SW480 (cell line): ENCODE measurements around the gene NR1H4.
"Not testable (repeated sequence)": the region's sequence is repeated elsewhere in the genome, so short reads cannot be mapped to it uniquely, and the experiment has no call there.

Source experiments
- DNase-seq: peaks from one replicate; pipeline ENCODE4 v3.0.0-alpha.2; 2016; ENCODE audit warnings: low spot score

NR1H4 gene

GRCh38 chr12:100473716-100474150 is at the start of gene NR1H4:
TSS of gene NR1H4 (plus strand) at chr12:100473866. CDS start at chr12:100493324, 19,458 bp downstream.
- DNase-seq: no peak

GRCh38 chr12:100426145-100426544 is 47.5 kb upstream of the NR1H4 start:
- DNase-seq: no peak

- no peak for DNase-seq
Observed at GRCh38 chr12:100427078-100427477, 46.6 kb upstream of the NR1H4 start.

- DNase-seq: not testable (repeated sequence)
Observed at GRCh38 chr12:100430251-100430650, 43.4 kb upstream of the NR1H4 start.

GRCh38 chr12:100433701-100434100 is 40.0 kb upstream of the NR1H4 start:
- no peak for DNase-seq

GRCh38 chr12:100434177-100434576 is 39.5 kb upstream of the NR1H4 start:
- DNase-seq: no peak

GRCh38 chr12:100435957-100436356 is 37.7 kb upstream of the NR1H4 start:
- DNase-seq: no peak

GRCh38 chr12:100437038-100437841 is 36.4 kb upstream of the NR1H4 start:
- no peak for DNase-seq

- DNase-seq: no peak
Observed at GRCh38 chr12:100439797-100440196, 33.9 kb upstream of the NR1H4 start.

- no peak for DNase-seq
Observed at GRCh38 chr12:100442403-100442802, 31.3 kb upstream of the NR1H4 start.

- no peak for DNase-seq
Observed at GRCh38 chr12:100443434-100443833, 30.2 kb upstream of the NR1H4 start.

- no peak for DNase-seq
Observed at GRCh38 chr12:100445081-100445481, 28.6 kb upstream of the NR1H4 start.

- DNase-seq: no peak
Observed at GRCh38 chr12:100447381-100447780, 26.3 kb upstream of the NR1H4 start.

- DNase-seq: no peak
Observed at GRCh38 chr12:100448656-100449055, 25.0 kb upstream of the NR1H4 start.

GRCh38 chr12:100450735-100451134 is 22.9 kb upstream of the NR1H4 start:
- no peak for DNase-seq

- no peak for DNase-seq
Observed at GRCh38 chr12:100453951-100454350, 19.7 kb upstream of the NR1H4 start.

GRCh38 chr12:100455896-100456295 is 17.8 kb upstream of the NR1H4 start:
- no peak for DNase-seq

GRCh38 chr12:100458191-100458590 is 15.5 kb upstream of the NR1H4 start:
- no peak for DNase-seq

- no peak for DNase-seq
Observed at GRCh38 chr12:100460702-100461101, 13.0 kb upstream of the NR1H4 start.

GRCh38 chr12:100461330-100461973 is 12.2 kb upstream of the NR1H4 start:
- DNase-seq: no peak

GRCh38 chr12:100463661-100464060 is 10.0 kb upstream of the NR1H4 start:
- no peak for DNase-seq

- no peak for DNase-seq
Observed at GRCh38 chr12:100464529-100464928, 9.1 kb upstream of the NR1H4 start.

- no peak for DNase-seq
Observed at GRCh38 chr12:100468126-100468525, 5.5 kb upstream of the NR1H4 start.

- no peak for DNase-seq
Observed at GRCh38 chr12:100472325-100472724, 1.3 kb upstream of the NR1H4 start.
